Activated CD4-positive, alpha-beta memory T cell treated with anti-CD3 and anti-CD28 coated beads, Interleukin-2, amount 10 ng/mL, durations not matched to agents 7 days and 5 days (primary cell): ENCODE results near the gene MEAF6. TPM values are rescaled to one million over a fixed set of nuclear protein-coding genes. Genes with fewer than 3 reads are reported as not detected.

Source experiments
- total RNA-seq, 2 experiments: library from RNA; stranded (reverse); gene quantifications; one replicate each; pipeline ENCODE4 v1.2.3, GENCODE V29; 2021

The MEAF6 gene
- total RNA-seq, 2 experiments from 2014 or later, result 63.7 to 64.2 TPM

Other genes with a start within 250 kb of the MEAF6 start
- 10 to 100 TPM; 29.9 to 31.1 TPM for gene ZC3H12A, start 40.2 kb downstream of the MEAF6 start, total RNA-seq
- gene SNIP1, start 39.5 kb upstream of the MEAF6 start, total RNA-seq, result 10 to 100 TPM; 24.2 to 25.9 TPM
- gene DNALI1, start 42.2 kb upstream of the MEAF6 start, total RNA-seq, result under 1 TPM; 0.13 to 0.18 TPM
- gene GNL2, start 81.2 kb upstream of the MEAF6 start, total RNA-seq, result 10 to 100 TPM; 50.6 to 52.8 TPM
- not detected for gene RSPO1, start 120.1 kb upstream of the MEAF6 start, total RNA-seq
- 10 to 100 TPM; 73.5 to 73.6 TPM for gene CDCA8, start 177.8 kb upstream of the MEAF6 start, total RNA-seq